WTC11 (cell line): ENCODE data around the gene MCOLN1. TPM values are rescaled to one million over a fixed set of nuclear protein-coding genes. Genes with fewer than 3 reads are reported as not detected.

ENCODE experiments used
- ATAC-seq: fragments of 200-7000 bp; cut with Tn5 transposase; 2 replicates; pipeline ENCODE4 v1.10.0; 2021; ENCODE audit warnings: mild to moderate bottlenecking, moderate library complexity
- CTCF ChIA-PET: fragments of 300-600 bp; sonication (Branson Sonifier 250); formaldehyde crosslinking; loops from one replicate; lab custom pipeline; 2021; ENCODE audit warnings: antibody characterized with exemption; lab: Charles Lee
- POLR2A ChIA-PET: fragments of 350-600 bp; sonication (Branson Sonifier 250); formaldehyde crosslinking; loops from one replicate; lab custom pipeline; 2021; ENCODE audit warnings: antibody characterized with exemption; lab: Charles Lee
- DNase-seq: peaks from one replicate; pipeline ENCODE4 v3.0.0; 2021; ENCODE audit warnings: low spot score
- H3K27ac Mint-ChIP-seq: 2 replicates; pipeline ENCODE4 v1.8.0; 2021; ENCODE audit warnings: mixed read lengths
- H3K27me3 Mint-ChIP-seq: 2 replicates; pipeline ENCODE4 v1.8.0; 2021; ENCODE audit warnings: low read depth, mild to moderate bottlenecking, moderate library complexity, mixed read lengths
- H3K36me3 Mint-ChIP-seq: 2 replicates; pipeline ENCODE4 v1.8.0; 2021; ENCODE audit warnings: mixed read lengths
- H3K4me1 Mint-ChIP-seq: 2 replicates; pipeline ENCODE4 v1.8.0; 2022; ENCODE audit warnings: mixed read lengths
- H3K4me3 Mint-ChIP-seq: 2 replicates; pipeline ENCODE4 v1.8.0; 2021; ENCODE audit warnings: mild to moderate bottlenecking, moderate library complexity, mixed read lengths
- H3K9me3 Mint-ChIP-seq: 2 replicates; pipeline ENCODE4 v1.8.0; 2021; ENCODE audit warnings: mixed read lengths
- ATF1 ChIP-seq: sonication (generic); formaldehyde crosslinking; IDR thresholded peaks from 2 replicates; pipeline ENCODE4 v1.8.1; 2023; ENCODE audit warnings: mild to moderate bottlenecking, moderate library complexity, missing genetic modification reagents
- CREB1 ChIP-seq: sonication (generic); formaldehyde crosslinking; IDR thresholded peaks from 2 replicates; pipeline ENCODE4 v1.8.0; 2023; ENCODE audit warnings: mild to moderate bottlenecking, missing genetic modification reagents
- CREM ChIP-seq: sonication (generic); formaldehyde crosslinking; IDR thresholded peaks from 2 replicates; pipeline ENCODE4 v1.8.1; 2022; ENCODE audit warnings: mild to moderate bottlenecking, missing genetic modification reagents, moderate library complexity
- CTCF ChIP-seq: fragments of 200-600 bp; IDR thresholded peaks from 2 replicates; pipeline ENCODE4 v1.8.0; 2022; ENCODE audit warnings: antibody characterized with exemption
- ESRRA ChIP-seq: sonication (generic); formaldehyde crosslinking; IDR thresholded peaks from 2 replicates; pipeline ENCODE4 v1.8.1; 2022; ENCODE audit warnings: mild to moderate bottlenecking, missing genetic modification reagents, borderline replicate concordance
- GABPB1 ChIP-seq: sonication (generic); formaldehyde crosslinking; IDR thresholded peaks from 2 replicates; pipeline ENCODE4 v1.8.1; 2023; ENCODE audit warnings: mild to moderate bottlenecking, missing genetic modification reagents
- KAT7 ChIP-seq: sonication (generic); formaldehyde crosslinking; IDR thresholded peaks from 2 replicates; pipeline ENCODE4 v1.8.1; 2023; ENCODE audit warnings: missing genetic modification reagents, mild to moderate bottlenecking, borderline replicate concordance
- NFATC4 ChIP-seq: fragments of 250-450 bp; sonication (Bioruptor Pico); IDR thresholded peaks from 2 replicates; pipeline ENCODE4 v1.9.0; 2021; ENCODE audit warnings: mild to moderate bottlenecking
- NR1H2 ChIP-seq: sonication (generic); formaldehyde crosslinking; IDR thresholded peaks from 2 replicates; pipeline ENCODE4 v1.9.0; 2021; ENCODE audit warnings: mild to moderate bottlenecking, moderate library complexity, missing genetic modification reagents
- NR2C2 ChIP-seq: sonication (generic); formaldehyde crosslinking; IDR thresholded peaks from 2 replicates; pipeline ENCODE4 v1.8.0; 2022; ENCODE audit warnings: mild to moderate bottlenecking, missing genetic modification reagents
- NR3C1 ChIP-seq: sonication (generic); formaldehyde crosslinking; conservative IDR thresholded peaks from 2 replicates; pipeline ENCODE4 v1.8.1; 2023; ENCODE audit warnings: low read depth, mild to moderate bottlenecking, missing genetic modification reagents
- OVOL2 ChIP-seq: fragments of 250-450 bp; sonication (Bioruptor Pico); IDR thresholded peaks from 2 replicates; pipeline ENCODE4 v1.9.0; 2021; ENCODE audit warnings: mild to moderate bottlenecking, borderline replicate concordance
- SMAD3 ChIP-seq: sonication (generic); formaldehyde crosslinking; IDR thresholded peaks from 2 replicates; pipeline ENCODE4 v1.8.0; 2022; ENCODE audit warnings: missing genetic modification reagents, mild to moderate bottlenecking, borderline replicate concordance
- TCF7 ChIP-seq: sonication (generic); formaldehyde crosslinking; IDR thresholded peaks from 2 replicates; pipeline ENCODE4 v1.8.0; 2022; ENCODE audit warnings: mild to moderate bottlenecking, low read depth, missing genetic modification reagents, moderate library complexity
- ZBTB21 ChIP-seq: sonication (generic); formaldehyde crosslinking; IDR thresholded peaks from 2 replicates; pipeline ENCODE4 v1.8.1; 2023; ENCODE audit warnings: mild to moderate bottlenecking, missing genetic modification reagents, borderline replicate concordance
- ZNF232 ChIP-seq: sonication (generic); formaldehyde crosslinking; IDR thresholded peaks from 2 replicates; pipeline ENCODE4 v1.8.0; 2022; ENCODE audit warnings: mild to moderate bottlenecking, missing genetic modification reagents
- total RNA-seq: library from RNA; stranded (reverse); gene quantifications from 3 replicates; pipeline ENCODE4 v1.2.3, GENCODE V29; 2021
- TF ChIP-seq, protein P1 (sequence below): sonication (generic); formaldehyde crosslinking; IDR thresholded peaks from 2 replicates; pipeline ENCODE4 v1.8.1; 2023; ENCODE audit warnings: mild to moderate bottlenecking, missing genetic modification reagents, moderate library complexity
- TF ChIP-seq, protein P2 (sequence below): sonication (generic); formaldehyde crosslinking; IDR thresholded peaks from 2 replicates; pipeline ENCODE4 v1.8.1; 2022; ENCODE audit warnings: mild to moderate bottlenecking, missing genetic modification reagents, moderate library complexity, borderline replicate concordance
- TF ChIP-seq, protein P3 (sequence below): sonication (generic); formaldehyde crosslinking; IDR thresholded peaks from 2 replicates; pipeline ENCODE4 v1.8.0; 2023; ENCODE audit warnings: missing genetic modification reagents, mild to moderate bottlenecking, borderline replicate concordance
- TF ChIP-seq, protein P4 (sequence below): sonication (generic); formaldehyde crosslinking; IDR thresholded peaks from 2 replicates; pipeline ENCODE4 v1.8.1; 2023; ENCODE audit warnings: mild to moderate bottlenecking, missing genetic modification reagents

The MCOLN1 gene
- total RNA-seq, 1 experiment from 2014 or later: 19.7 TPM

GRCh38 chr19:7541828-7542443, 19.5 kb downstream of the MCOLN1 start:
- ATAC-seq: no peak
- H3K9me3 Mint-ChIP-seq: no peaks in the 10 kb centered on the region
- H3K36me3 Mint-ChIP-seq: peaks cover 23% of the 10 kb centered on the region
- no peak for DNase-seq
- CTCF ChIA-PET: interaction anchor here (1.2 to 2.7 kb wide), 4 partner anchors 26 to 362 kb away, joined by 3 to 12 read pairs (median 6); partner anchors contain the start of genes MAP2K7 and TRAPPC5
- TF ChIP-seq, protein P1, sequence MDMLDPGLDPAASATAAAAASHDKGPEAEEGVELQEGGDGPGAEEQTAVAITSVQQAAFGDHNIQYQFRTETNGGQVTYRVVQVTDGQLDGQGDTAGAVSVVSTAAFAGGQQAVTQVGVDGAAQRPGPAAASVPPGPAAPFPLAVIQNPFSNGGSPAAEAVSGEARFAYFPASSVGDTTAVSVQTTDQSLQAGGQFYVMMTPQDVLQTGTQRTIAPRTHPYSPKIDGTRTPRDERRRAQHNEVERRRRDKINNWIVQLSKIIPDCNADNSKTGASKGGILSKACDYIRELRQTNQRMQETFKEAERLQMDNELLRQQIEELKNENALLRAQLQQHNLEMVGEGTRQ (CRISPR knock-in tag): no peak
- TF ChIP-seq CREB1 (CRISPR knock-in tag) (no peak), CTCF (no peak), NR3C1 (no peak), SMAD3 (no peak), NR2C2 (no peak), NFATC4 (no peak), KAT7 (CRISPR knock-in tag) (no peak)
- TF ChIP-seq, protein P2, sequence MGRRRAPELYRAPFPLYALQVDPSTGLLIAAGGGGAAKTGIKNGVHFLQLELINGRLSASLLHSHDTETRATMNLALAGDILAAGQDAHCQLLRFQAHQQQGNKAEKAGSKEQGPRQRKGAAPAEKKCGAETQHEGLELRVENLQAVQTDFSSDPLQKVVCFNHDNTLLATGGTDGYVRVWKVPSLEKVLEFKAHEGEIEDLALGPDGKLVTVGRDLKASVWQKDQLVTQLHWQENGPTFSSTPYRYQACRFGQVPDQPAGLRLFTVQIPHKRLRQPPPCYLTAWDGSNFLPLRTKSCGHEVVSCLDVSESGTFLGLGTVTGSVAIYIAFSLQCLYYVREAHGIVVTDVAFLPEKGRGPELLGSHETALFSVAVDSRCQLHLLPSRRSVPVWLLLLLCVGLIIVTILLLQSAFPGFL (CRISPR knock-in tag): no peak
- no peak overlapping the region for H3K27ac Mint-ChIP-seq
- no peak overlapping the region for H3K4me3 Mint-ChIP-seq
- H3K27me3 Mint-ChIP-seq: no peaks in the 10 kb centered on the region
- POLR2A ChIA-PET: no interaction called here
- no peaks in the 10 kb centered on the region for H3K4me1 Mint-ChIP-seq

GRCh38 chr19:7542556-7543348, 20.3 kb downstream of the MCOLN1 start:
- ChIA-PET CTCF (interaction anchor here (2.7 kb wide), 1 partner anchor 26 kb away, joined by 12 read pairs; no protein-coding TSS in a partner anchor), POLR2A (no interaction called here)
- no peak for ATAC-seq
- Mint-ChIP-seq H3K4me1 (no peaks in the 10 kb centered on the region), H3K9me3 (no peaks in the 10 kb centered on the region), H3K36me3 (peaks cover 19% of the 10 kb centered on the region), H3K27ac (no peak overlapping the region), H3K27me3 (no peaks in the 10 kb centered on the region), H3K4me3 (no peak overlapping the region)
- no peak for DNase-seq
- TF ChIP-seq TCF7 (CRISPR knock-in tag): no peak
- no peak for TF ChIP-seq ATF1 (CRISPR knock-in tag)
- no peak for TF ChIP-seq GABPB1 (CRISPR knock-in tag)
- TF ChIP-seq NFATC4: no peak
- TF ChIP-seq, protein P3, sequence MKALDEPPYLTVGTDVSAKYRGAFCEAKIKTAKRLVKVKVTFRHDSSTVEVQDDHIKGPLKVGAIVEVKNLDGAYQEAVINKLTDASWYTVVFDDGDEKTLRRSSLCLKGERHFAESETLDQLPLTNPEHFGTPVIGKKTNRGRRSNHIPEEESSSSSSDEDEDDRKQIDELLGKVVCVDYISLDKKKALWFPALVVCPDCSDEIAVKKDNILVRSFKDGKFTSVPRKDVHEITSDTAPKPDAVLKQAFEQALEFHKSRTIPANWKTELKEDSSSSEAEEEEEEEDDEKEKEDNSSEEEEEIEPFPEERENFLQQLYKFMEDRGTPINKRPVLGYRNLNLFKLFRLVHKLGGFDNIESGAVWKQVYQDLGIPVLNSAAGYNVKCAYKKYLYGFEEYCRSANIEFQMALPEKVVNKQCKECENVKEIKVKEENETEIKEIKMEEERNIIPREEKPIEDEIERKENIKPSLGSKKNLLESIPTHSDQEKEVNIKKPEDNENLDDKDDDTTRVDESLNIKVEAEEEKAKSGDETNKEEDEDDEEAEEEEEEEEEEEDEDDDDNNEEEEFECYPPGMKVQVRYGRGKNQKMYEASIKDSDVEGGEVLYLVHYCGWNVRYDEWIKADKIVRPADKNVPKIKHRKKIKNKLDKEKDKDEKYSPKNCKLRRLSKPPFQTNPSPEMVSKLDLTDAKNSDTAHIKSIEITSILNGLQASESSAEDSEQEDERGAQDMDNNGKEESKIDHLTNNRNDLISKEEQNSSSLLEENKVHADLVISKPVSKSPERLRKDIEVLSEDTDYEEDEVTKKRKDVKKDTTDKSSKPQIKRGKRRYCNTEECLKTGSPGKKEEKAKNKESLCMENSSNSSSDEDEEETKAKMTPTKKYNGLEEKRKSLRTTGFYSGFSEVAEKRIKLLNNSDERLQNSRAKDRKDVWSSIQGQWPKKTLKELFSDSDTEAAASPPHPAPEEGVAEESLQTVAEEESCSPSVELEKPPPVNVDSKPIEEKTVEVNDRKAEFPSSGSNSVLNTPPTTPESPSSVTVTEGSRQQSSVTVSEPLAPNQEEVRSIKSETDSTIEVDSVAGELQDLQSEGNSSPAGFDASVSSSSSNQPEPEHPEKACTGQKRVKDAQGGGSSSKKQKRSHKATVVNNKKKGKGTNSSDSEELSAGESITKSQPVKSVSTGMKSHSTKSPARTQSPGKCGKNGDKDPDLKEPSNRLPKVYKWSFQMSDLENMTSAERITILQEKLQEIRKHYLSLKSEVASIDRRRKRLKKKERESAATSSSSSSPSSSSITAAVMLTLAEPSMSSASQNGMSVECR: no peak
- TF ChIP-seq, protein P4, sequence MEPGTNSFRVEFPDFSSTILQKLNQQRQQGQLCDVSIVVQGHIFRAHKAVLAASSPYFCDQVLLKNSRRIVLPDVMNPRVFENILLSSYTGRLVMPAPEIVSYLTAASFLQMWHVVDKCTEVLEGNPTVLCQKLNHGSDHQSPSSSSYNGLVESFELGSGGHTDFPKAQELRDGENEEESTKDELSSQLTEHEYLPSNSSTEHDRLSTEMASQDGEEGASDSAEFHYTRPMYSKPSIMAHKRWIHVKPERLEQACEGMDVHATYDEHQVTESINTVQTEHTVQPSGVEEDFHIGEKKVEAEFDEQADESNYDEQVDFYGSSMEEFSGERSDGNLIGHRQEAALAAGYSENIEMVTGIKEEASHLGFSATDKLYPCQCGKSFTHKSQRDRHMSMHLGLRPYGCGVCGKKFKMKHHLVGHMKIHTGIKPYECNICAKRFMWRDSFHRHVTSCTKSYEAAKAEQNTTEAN: no peak
- no peak for TF ChIP-seq CREM (CRISPR knock-in tag)
- TF ChIP-seq OVOL2 (CRISPR knock-in tag): no peak
- no peak for TF ChIP-seq ESRRA
- no peak for TF ChIP-seq NR1H2
- TF ChIP-seq ZNF232 (CRISPR knock-in tag): no peak
- TF ChIP-seq NR2C2: no peak
- TF ChIP-seq ZBTB21 (CRISPR knock-in tag): no peak
